H1 (cell line): ENCODE data around the gene TOR1B. TPM values are rescaled to one million over a fixed set of nuclear protein-coding genes. Genes with fewer than 3 reads are reported as not detected.
A peak's percentile ranks its signal among the peaks of the same experiment; 100 is the strongest.

Source experiments
- CTCF ChIA-PET: fragments of 300-600 bp; sonication (Branson Sonifier 250); formaldehyde crosslinking; loops from one replicate; lab custom pipeline; 2021; ENCODE audit not compliant: partially characterized antibody; lab: Charles Lee
- POLR2A ChIA-PET: fragments of 300-600 bp; sonication (Branson Sonifier 250); formaldehyde crosslinking; loops from one replicate; lab custom pipeline; 2021; ENCODE audit warnings: inconsistent platforms; ENCODE audit not compliant: partially characterized antibody; lab: Charles Lee
- DNase-seq, 2 experiments: peaks; one replicate each; pipeline versions ENCODE4 v3.0.0 to v3.0.0-alpha.2; 2010 to 2022; ENCODE audit warnings: low spot score in 2 of 2, low read depth in 1 of 2, mixed read lengths in 1 of 2
- FAIRE-seq: peaks from 2 replicates; lab custom pipeline; 2011; peaks lifted over from hg19 to GRCh38; lab: Jason Lieb, UNC
- H2AFZ ChIP-seq: 2 replicates; pipeline ENCODE4 v1.8.1; 2012; ENCODE audit warnings: low read length, inconsistent platforms
- H2AK5ac ChIP-seq: 2 replicates; pipeline ENCODE4 v1.6.1; 2013; ENCODE audit warnings: low read depth, low read length
- H2BK120ac ChIP-seq: replicated peaks from 2 replicates; pipeline ENCODE3; 2013; ENCODE audit warnings: low read depth, low read length, inconsistent platforms
- H2BK12ac ChIP-seq: 2 replicates; pipeline ENCODE4 v1.6.1; 2013; ENCODE audit warnings: low read depth, low read length
- H2BK15ac ChIP-seq: 2 replicates; pipeline ENCODE4 v1.6.1; 2013; ENCODE audit warnings: low read length
- H2BK20ac ChIP-seq: 2 replicates; pipeline ENCODE4 v1.6.1; 2013; ENCODE audit warnings: low read length
- H2BK5ac ChIP-seq: 2 replicates; pipeline ENCODE4 v1.6.1; 2013; ENCODE audit warnings: low read depth, low read length
- H3K14ac ChIP-seq: 2 replicates; pipeline ENCODE4 v1.6.1; 2013; ENCODE audit warnings: inconsistent platforms; ENCODE audit not compliant: insufficient read length
- H3K18ac ChIP-seq: 2 replicates; pipeline ENCODE4 v1.6.1; 2013; ENCODE audit warnings: low read length; ENCODE audit errors: extremely low read depth
- H3K23ac ChIP-seq: 2 replicates; pipeline ENCODE4 v1.6.1; 2013; ENCODE audit warnings: inconsistent platforms; ENCODE audit not compliant: insufficient read length
- H3K23me2 ChIP-seq: 2 replicates; pipeline ENCODE4 v1.6.1; 2013; ENCODE audit warnings: low read depth, low read length
- H3K27ac ChIP-seq: 2 replicates; pipeline ENCODE4 v1.6.1; 2011; ENCODE audit warnings: low read depth, low read length, inconsistent platforms
- H3K27me3 ChIP-seq, 4 experiments: replicated peaks in 1 of 4; 1 replicate in 1 of 4; 2 replicates in 3 of 4; pipeline versions ENCODE4 v1.6.1 to v1.8.1; 2011 to 2013; ENCODE audit warnings: low read length in 3 of 4, mild to moderate bottlenecking in 3 of 4, inconsistent platforms in 2 of 4, mixed read lengths in 2 of 4, moderate library complexity in 1 of 4; ENCODE audit not compliant: control insufficient read depth in 3 of 4, insufficient read depth in 3 of 4; ENCODE audit errors: extremely low read depth in 1 of 4
- H3K36me3 ChIP-seq, 4 experiments: 2 replicates each; pipeline versions ENCODE4 v1.6.1 to v1.8.1; 2011 to 2013; ENCODE audit warnings: mild to moderate bottlenecking in 4 of 4, low read length in 3 of 4, moderate library complexity in 2 of 4, control low read depth in 1 of 4, inconsistent platforms in 1 of 4; ENCODE audit not compliant: insufficient read depth in 4 of 4, control insufficient read depth in 2 of 4
- H3K4ac ChIP-seq: replicated peaks from 2 replicates; pipeline ENCODE3; 2013; ENCODE audit warnings: low read length, low read depth, mixed read lengths, inconsistent platforms; ENCODE audit not compliant: insufficient read length
- H3K4me1 ChIP-seq, 4 experiments: replicated peaks in 1 of 4; 1 replicate in 1 of 4; 2 replicates in 3 of 4; pipeline versions ENCODE4 v1.6.1 to v1.8.1; 2011 to 2013; ENCODE audit warnings: low read length in 3 of 4, inconsistent platforms in 2 of 4, mixed read lengths in 1 of 4; ENCODE audit not compliant: insufficient read depth in 4 of 4, control insufficient read depth in 3 of 4
- H3K4me2 ChIP-seq, 2 experiments: 2 replicates each; pipeline versions ENCODE4 v1.6.1 to v1.8.1; 2011 to 2013; ENCODE audit warnings: low read depth in 2 of 2, low read length in 2 of 2, control low read depth in 1 of 2, inconsistent platforms in 1 of 2, mild to moderate bottlenecking in 1 of 2; ENCODE audit not compliant: insufficient read depth in 1 of 2
- H3K4me3 ChIP-seq, 4 experiments: fragments of 200-600, 300-600 bp in 1 of 4; sonication (generic), shearing (Covaris generic), sonication (Bioruptor Twin) in 1 of 4; 2 replicates each; pipeline versions ENCODE4 v1.5.1 to v1.8.1; 2011 to 2016; ENCODE audit warnings: low read length in 4 of 4, low read depth in 3 of 4, control low read depth in 2 of 4, inconsistent platforms in 2 of 4, mild to moderate bottlenecking in 2 of 4, mixed read lengths in 1 of 4, moderate library complexity in 1 of 4; ENCODE audit not compliant: insufficient read depth in 2 of 4; ENCODE audit errors: extremely low read depth in 1 of 4
- H3K56ac ChIP-seq: replicated peaks from 2 replicates; pipeline ENCODE3; 2013; ENCODE audit warnings: low read depth, mild to moderate bottlenecking, mixed read lengths, low read length, inconsistent platforms; ENCODE audit not compliant: insufficient read length
- H3K79me1 ChIP-seq: 2 replicates; pipeline ENCODE4 v1.6.1; 2013; ENCODE audit warnings: low read depth, low read length, control low read depth
- H3K79me2 ChIP-seq, 2 experiments: 2 replicates each; pipeline versions ENCODE4 v1.6.1 to v1.8.1; 2012 to 2013; ENCODE audit warnings: low read length in 2 of 2, mild to moderate bottlenecking in 2 of 2, inconsistent platforms in 1 of 2; ENCODE audit not compliant: insufficient read depth in 2 of 2, control insufficient read depth in 1 of 2
- H3K9ac ChIP-seq, 4 experiments: replicated peaks in 1 of 4; 1 replicate in 1 of 4; 2 replicates in 3 of 4; pipeline versions ENCODE4 v1.6.1 to v1.8.1; 2011 to 2013; ENCODE audit warnings: low read depth in 3 of 4, low read length in 3 of 4, control low read depth in 2 of 4, mild to moderate bottlenecking in 2 of 4, moderate library complexity in 2 of 4, inconsistent platforms in 1 of 4; ENCODE audit errors: extremely low read depth in 1 of 4
- H3K9me3 ChIP-seq, 2 experiments: 2 replicates each; pipeline versions ENCODE4 v1.6.1 to v1.8.1; 2012 to 2013; ENCODE audit warnings: mild to moderate bottlenecking in 2 of 2, moderate library complexity in 2 of 2, control low read depth in 1 of 2, inconsistent platforms in 1 of 2, low read depth in 1 of 2, low read length in 1 of 2, mixed read lengths in 1 of 2; ENCODE audit not compliant: insufficient read depth in 2 of 2
- H4K20me1 ChIP-seq, 2 experiments: replicated peaks in 1 of 2; 2 replicates each; pipeline versions ENCODE3 to v1.8.1; 2011 to 2013; ENCODE audit warnings: inconsistent platforms in 2 of 2, low read length in 2 of 2, mild to moderate bottlenecking in 1 of 2; ENCODE audit not compliant: insufficient read depth in 2 of 2, control insufficient read depth in 1 of 2
- H4K5ac ChIP-seq: 2 replicates; pipeline ENCODE4 v1.6.1; 2013; ENCODE audit warnings: low read length, low read depth, mixed read lengths, inconsistent platforms; ENCODE audit not compliant: insufficient read length
- H4K8ac ChIP-seq: 2 replicates; pipeline ENCODE4 v1.8.0; 2013; ENCODE audit warnings: mild to moderate bottlenecking, moderate library complexity, low read length, inconsistent platforms; ENCODE audit not compliant: insufficient read depth; ENCODE audit errors: extremely low read depth
- H4K91ac ChIP-seq: replicated peaks from 2 replicates; pipeline ENCODE3; 2013; ENCODE audit warnings: low read length, mixed read lengths, inconsistent platforms; ENCODE audit not compliant: insufficient read length
- POLR2A ChIP-seq, 2 experiments: IDR thresholded peaks; 1 replicate in 1 of 2; 2 replicates in 1 of 2; pipeline ENCODE4 v1.6.1; 2011; ENCODE audit warnings: low read depth in 2 of 2, low read length in 2 of 2, mild to moderate bottlenecking in 2 of 2; ENCODE audit errors: control extremely low read depth in 1 of 2
- SAP30 ChIP-seq: fragments of 300-600 bp; sonication (generic); IDR thresholded peaks from 2 replicates; pipeline ENCODE4 v1.7.1; 2012; ENCODE audit warnings: low read length, moderate library complexity, mild to moderate bottlenecking, inconsistent platforms; ENCODE audit not compliant: insufficient read depth, insufficient replicate concordance
- SIN3A ChIP-seq, 2 experiments: IDR thresholded peaks in 1 of 2; conservative IDR thresholded peaks in 1 of 2; 2 replicates each; pipeline ENCODE4 v1.6.1; 2011 to 2012; ENCODE audit warnings: low read length in 2 of 2, improper control_type of control experiment in 1 of 2, low read depth in 1 of 2, mild to moderate bottlenecking in 1 of 2
- TAF7 ChIP-seq: optimal IDR thresholded peaks from 2 replicates; pipeline ENCODE3; 2011; ENCODE audit warnings: low read depth, mild to moderate bottlenecking, inconsistent platforms, low read length, moderate library complexity, borderline replicate concordance
- WGBS, 2 experiments: shearing (Covaris generic) in 1 of 2; methylation state at CpG; one replicate each; pipeline versions ENCODE4 v1.1.6 to v1.1.7; 2013 to 2015; ENCODE audit warnings: low lambda C conversion rate in 2 of 2, mixed read lengths in 2 of 2, inconsistent platforms in 1 of 2, low coverage in 1 of 2, missing lambda C conversion rate in 1 of 2; ENCODE audit not compliant: insufficient replicate concordance in 2 of 2, insufficient coverage in 1 of 2, insufficient read length in 1 of 2; ENCODE audit errors: extremely low coverage in 1 of 2, missing lambda C conversion rate in 1 of 2; 5-methylcytosine and 5-hydroxymethylcytosine counted together
- polyA plus RNA-seq, 7 experiments: library from polyadenylated mRNA; depleted of rRNA in 3 of 7; stranded (reverse) in 5 of 7; unstranded in 2 of 7; fragments of >200 nt in 5 of 7; fragments of 200-250 nt in 2 of 7; gene quantifications; 1 replicate in 5 of 7; 2 replicates in 1 of 7; 4 replicates in 1 of 7; pipeline versions ENCODE4 v1.2.1 to v1.2.3, GENCODE V29; 2011 to 2013; ENCODE audit warnings: missing spikeins in 2 of 7, mixed read lengths in 2 of 7
- total RNA-seq: library from RNA; stranded (reverse); fragmentation: NEBNext Ultra II Directional; extraction: Animal tissue kit (Norgen Biotek cat#: 25700); gene quantifications from 2 replicates; pipeline ENCODE4 v1.2.1, GENCODE V29; 2021

Gene TOR1B
- total and polyA plus RNA-seq, 2 of the 8 experiments (the other 6 are each of a cell fraction or from before 2014, with no cell fraction given) = 11.4 to 17.4 TPM

- Histone ChIP-seq H3K56ac (peak overlapping the region; percentile 60), H2BK120ac (no peak overlapping the region), H3K23me2 (peaks cover 6% of the 10 kb centered on the region), H3K18ac (no peak overlapping the region), H3K9ac (peak overlapping the region in 3 of 4 experiments; percentile 69 to 73 (median 71); a peak in 6 of 7 replicates), H3K36me3 (peaks cover 6 to 20% (median 15%) of the 10 kb centered on the region in 4 experiments; a peak in 7 of 8 replicates), H3K23ac (no peak overlapping the region), H2BK12ac (no peak overlapping the region), H3K14ac (no peak overlapping the region), H2AK5ac (no peak overlapping the region), H2BK15ac (no peak overlapping the region), H3K27ac (no peak overlapping the region), H2AFZ (peak overlapping the region; percentile 47; the same call in 1 of the 2 replicates), H4K20me1 (peaks cover 0 to 2% of the 10 kb centered on the region in 2 experiments), H3K4me2 (peak overlapping the region; percentile 87 to 97), H3K4me3 (peak overlapping the region; percentile 80 to 100 (median 99)), H4K5ac (no peak overlapping the region), H3K27me3 (no peaks in the 10 kb centered on the region; a peak in 1 of 7 replicates), H4K91ac (peak overlapping the region; percentile 17), H4K8ac (peak overlapping the region; percentile 90; the same call in 1 of the 2 replicates), H2BK20ac (no peak overlapping the region), H2BK5ac (no peak overlapping the region), H3K79me1 (peaks cover 2% of the 10 kb centered on the region), H3K9me3 (no peaks in the 10 kb centered on the region), H3K4me1 (peaks cover 5 to 11% (median 7%) of the 10 kb centered on the region in 4 experiments; a peak in 6 of 7 replicates), H3K4ac (no peak overlapping the region)
- DNase-seq (no peak), FAIRE-seq (no peak)
- POLR2A ChIA-PET = interaction anchor here (0.8 to 1.0 kb wide), 4 partner anchors 8 to 51 kb away, joined by 3 read pairs; partner anchors contain the start of genes TOR1A and TOR1B
- 9% methylated on average over 32 of the region's 32 CpGs; no CpG with 5 or more reads in 1 of the 2 experiments for WGBS, 2 experiments
- TF ChIP-seq SIN3A (conservative IDR thresholded peaks at IDR 0.05 in 1 of 2, IDR thresholded peaks at IDR 0.05 in 1 of 2; ENCODE audit: low read depth in 1 of 2, low read length in 2 of 2) (no peak), POLR2A (IDR thresholded peaks at IDR 0.05; ENCODE audit: control extremely low read depth in 1 of 2, low read depth in 2 of 2, low read length in 2 of 2) (peak in 1 of 2 experiments; percentile 1; a peak in 1 of 3 replicates), TAF7 (no peak), SAP30 (peak; percentile 92)
- TF ChIP-seq, all 59 proteins: peak for 2
- H3K79me2 ChIP-seq = peaks cover 0 to 12% of the 10 kb centered on the region in 2 experiments; a peak in 2 of 4 replicates
- CTCF ChIA-PET = interaction anchor here (0.6 to 1.1 kb wide), 3 partner anchors 12 to 573 kb away, joined by 3 to 4 read pairs (median 3); no protein-coding TSS in a partner anchor
Measured at GRCh38 chr9:129834489-129835127, 31.6 kb downstream of the TOR1B start.
